SIG-M5 treated with dmso at 0.1 percent for 504 hours (cell line): ENCODE results near the gene ULK1.

Experiments
- DNase-seq: peaks from one replicate; lab custom pipeline; 2025; ENCODE audit not compliant: unreplicated experiment; lab: John Stamatoyannopoulos, UW

The ULK1 gene

DNA sequence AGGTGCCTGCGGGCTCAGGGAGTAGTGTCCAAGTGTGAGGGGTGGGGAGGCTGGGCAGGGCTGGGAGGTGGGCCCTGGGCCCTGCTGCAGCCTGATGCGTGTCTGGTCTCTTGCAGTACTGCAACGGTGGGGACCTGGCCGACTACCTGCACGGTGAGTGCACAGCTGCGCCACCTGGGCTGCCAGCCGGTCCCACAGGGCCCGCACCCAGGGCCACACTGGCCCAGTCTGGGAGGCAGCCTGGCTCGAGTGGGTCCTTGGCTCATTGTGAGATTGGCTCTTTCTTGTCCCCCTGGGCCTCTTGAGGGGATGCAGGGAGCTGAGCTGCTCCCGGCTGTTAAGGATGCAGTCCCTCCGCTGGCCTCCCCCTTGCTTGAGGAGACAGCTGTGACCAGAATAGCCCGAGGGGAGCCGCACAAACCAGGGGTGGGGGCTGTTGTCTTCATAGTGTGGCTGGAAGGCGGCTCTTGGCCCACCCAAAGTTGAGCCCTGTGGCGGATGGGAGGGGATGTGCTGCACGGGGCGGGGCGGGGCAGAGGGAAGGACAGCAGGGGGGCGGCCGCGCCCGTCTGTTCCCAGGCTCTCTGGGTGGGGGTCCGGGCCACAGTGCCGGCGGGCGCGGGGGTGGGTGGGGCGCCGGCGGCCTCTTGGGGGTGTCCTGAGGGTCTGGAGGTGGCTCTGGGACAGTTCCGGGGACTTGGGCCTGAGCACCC is 13.1 kb downstream of the ULK1 start:
- no peak for DNase-seq

DNA sequence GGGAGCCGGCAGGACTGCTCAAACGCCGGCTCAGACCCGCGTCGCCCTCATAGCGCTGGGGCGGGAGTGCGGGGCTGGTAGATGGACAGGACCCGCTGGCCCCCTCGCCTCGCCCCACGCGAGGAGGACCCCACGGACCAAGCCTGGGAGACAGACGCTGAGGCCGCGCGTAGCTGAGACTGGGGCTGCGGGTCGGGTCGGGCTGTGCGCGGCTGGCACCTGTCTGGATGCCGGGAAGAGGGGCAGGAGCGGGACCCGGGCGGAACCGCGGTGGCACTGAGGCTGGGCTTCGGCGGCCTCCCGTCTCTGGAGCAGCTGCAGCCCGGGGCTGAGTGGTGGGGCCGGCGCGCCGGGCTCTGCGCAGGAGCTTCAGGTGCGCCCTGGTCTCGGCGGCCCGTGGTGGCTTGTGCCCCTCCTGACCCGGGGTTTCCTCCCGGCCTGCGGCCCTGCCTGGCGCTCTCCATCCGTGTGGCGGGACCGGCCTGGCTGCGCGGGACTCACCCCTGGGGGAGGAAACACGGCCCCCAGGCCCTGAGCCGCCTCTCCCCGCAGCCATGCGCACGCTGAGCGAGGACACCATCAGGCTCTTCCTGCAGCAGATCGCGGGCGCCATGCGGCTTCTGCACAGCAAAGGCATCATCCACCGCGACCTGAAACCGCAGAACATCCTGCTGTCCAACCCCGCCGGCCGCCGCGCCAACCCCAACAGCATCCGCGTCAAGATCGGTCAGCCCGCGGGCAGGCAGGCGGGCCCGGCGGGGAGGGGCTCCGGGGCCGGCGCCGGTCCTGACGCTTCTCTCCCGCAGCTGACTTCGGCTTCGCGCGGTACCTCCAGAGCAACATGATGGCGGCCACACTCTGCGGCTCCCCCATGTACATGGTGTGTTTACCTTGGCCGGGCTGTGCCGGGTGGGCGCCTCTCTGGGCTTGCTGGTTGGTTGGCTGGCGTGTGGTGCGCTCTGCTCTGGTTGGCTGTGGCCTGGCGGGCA is 14.0 kb downstream of the ULK1 start:
- no peak for DNase-seq

DNA sequence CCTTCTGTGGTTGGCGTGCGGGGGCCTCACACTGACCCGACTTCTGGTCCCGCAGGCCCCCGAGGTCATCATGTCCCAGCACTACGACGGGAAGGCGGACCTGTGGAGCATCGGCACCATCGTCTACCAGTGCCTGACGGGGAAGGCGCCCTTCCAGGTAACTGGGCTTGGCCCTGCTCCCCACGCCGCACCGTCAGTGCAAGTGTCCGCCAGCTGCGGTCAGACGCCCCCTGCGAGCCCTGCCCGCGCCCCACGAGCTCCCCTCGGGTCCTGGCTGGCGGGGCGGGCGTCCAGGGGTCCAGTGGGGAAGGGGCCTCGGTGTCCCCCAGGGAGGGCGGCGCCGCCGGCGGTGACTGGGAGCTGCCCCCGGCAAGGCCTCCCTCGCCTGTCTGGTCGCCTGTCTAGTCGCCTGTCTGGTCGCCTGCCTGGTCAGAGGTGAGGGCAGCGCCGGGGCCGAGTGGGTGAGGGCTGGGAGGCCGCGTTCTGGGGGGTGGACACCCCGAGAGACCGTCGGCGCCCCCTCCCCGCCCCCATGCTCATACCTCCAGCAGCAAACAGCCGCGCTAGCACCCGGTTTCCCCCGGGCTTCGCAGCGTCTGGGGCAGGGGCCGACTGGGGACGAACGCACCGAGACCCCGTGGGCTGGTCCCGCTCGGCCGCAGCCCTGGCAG is 14.8 kb downstream of the ULK1 start:
- no peak for DNase-seq

DNA sequence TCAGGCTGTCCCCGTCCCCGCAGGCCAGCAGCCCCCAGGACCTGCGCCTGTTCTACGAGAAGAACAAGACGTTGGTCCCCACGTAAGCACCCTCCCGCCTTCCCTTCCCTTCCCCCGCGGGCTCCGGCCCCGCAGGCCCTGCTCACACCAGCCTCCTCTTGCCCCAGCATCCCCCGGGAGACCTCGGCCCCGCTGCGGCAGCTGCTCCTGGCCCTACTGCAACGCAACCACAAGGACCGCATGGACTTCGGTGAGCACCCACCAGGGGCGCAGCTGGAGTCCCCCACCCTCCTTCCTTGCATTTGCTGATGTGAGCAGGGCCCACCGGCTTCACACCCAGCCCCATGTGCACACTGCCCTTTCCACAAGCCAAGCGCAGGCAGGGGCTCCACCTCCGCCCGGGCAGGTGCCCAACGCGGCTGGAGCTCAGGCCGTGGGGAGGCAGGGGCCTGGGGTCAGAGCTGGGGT is 15.4 kb downstream of the ULK1 start:
- DNase-seq, result no peak

DNA sequence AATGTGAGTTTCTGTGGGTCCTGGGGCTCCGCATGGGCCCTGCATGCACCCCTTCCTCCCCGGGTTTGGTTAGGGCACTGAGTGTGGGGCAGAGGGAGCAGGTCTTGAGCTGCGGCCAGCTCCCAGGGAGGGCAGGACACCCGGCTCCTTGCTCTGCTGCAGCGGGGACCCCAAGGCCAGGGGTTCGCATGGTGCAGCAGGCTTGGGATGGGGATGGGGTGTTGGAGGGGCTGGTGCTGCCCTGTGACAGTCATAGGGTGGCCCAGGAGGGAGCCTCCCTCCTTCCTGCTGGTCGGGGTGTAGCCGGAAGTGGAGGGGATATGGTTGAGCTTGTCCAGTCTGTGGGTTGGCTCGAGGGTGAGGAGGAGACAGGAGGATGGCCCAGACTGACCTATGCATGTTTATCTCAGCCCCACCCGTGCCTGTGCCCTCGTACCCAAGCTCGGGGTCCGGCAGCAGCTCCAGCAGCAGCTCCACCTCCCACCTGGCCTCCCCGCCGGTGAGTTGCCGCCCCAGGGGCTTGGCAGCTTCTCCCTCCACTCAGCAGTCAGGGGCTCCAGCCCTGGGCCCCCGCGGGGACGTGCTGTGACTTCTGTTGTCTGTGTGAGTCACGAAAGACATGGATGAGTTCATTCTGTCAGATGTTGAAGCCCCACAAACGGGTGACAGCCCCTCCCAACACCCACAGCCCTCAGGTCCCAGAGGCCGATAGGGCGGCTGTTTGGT is 16.0 kb downstream of the ULK1 start:
- no peak for DNase-seq

DNA sequence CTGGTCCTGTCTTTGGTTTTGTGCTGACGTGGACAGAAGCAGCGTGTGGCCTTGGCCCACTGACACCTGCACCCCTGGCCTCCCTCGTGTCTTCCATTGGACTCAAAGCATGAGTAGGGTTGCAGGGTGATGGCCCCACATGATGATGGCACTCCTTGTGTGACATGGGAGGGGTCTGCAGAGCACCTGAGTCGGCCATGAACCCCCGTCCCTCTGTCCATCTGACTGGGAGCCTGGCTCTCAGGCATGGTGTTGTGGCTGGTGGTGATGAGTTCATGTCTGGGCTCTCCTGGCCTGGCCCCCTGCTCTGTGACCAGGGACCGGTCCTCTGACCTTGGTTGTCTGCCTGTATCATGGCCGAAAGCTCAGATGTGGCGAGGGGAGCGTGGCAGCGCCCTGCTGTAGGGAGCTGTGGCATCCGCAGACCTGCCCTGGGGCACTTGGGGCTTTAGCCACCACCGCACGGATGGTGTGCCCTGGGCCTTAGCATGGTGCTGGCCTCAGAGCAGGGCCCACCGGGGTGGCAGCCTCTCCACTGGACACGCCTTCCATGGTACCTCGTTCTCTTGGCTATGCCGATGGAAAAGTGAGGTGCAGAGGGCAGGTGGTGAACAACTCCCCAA is 16.7 kb downstream of the ULK1 start:
- no peak for DNase-seq

DNA sequence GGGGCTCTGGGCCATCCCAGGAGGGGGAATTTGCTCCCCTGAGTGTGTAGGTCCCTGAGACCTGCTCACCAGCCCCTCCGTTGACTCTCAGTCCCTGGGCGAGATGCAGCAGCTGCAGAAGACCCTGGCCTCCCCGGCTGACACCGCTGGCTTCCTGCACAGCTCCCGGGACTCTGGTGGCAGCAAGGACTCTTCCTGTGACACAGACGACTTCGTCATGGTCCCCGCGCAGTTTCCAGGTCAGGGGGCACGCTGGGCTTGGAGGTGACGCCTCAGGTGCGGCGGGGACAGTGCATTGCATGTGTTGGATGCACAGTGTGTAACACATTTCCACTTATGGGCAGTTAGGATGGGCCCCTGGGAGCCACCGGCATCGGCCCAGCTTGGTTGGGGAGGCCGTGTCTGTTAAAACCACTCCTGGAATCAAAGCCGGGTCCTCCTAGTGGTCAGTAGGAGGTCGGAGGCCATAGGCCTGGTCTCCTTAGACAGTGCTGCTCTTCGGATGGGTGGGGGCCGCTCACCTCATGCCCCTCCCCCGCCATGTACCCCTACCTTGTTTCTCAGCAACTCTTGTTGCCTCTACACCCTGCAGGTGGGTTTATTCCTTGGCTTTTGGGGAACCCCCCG is 17.5 kb downstream of the ULK1 start:
- DNase-seq, result no peak

DNA sequence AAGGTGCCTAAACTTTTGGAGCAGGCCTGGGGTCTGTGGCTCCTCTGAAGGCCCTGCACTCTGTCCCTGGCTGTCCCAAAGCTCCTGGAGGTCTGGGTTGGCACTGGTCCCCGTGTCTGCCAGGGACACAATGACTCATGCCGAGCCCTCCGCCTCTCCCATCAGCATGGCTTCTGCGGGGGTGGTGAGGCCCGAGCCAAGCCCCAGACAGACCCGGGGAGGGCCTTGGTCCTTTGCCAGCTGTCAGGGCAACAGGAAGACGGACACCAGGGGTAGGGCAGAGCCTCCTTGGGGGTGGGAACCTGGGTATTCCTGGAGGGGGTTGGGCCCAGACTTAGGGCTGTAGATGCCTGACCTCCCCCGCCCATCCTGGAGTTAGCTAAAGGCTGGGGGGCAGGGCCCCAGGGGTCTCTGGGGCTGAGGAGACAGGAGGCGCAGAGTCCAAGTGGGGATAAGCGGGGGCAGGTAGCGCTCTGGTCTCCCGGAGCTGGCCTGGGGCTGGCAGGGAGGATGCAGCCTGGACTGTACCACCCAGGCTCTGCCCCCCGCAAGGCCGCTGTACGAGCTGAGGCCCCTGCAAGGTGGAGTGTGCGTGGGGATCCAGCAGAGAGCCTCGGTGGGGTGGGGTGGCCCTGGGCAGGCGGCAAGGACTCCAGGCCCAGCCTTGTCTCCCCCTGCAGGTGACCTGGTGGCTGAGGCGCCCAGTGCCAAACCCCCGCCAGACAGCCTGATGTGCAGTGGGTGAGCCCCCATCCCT is 18.3 kb downstream of the ULK1 start:
- DNase-seq, result no peak

DNA sequence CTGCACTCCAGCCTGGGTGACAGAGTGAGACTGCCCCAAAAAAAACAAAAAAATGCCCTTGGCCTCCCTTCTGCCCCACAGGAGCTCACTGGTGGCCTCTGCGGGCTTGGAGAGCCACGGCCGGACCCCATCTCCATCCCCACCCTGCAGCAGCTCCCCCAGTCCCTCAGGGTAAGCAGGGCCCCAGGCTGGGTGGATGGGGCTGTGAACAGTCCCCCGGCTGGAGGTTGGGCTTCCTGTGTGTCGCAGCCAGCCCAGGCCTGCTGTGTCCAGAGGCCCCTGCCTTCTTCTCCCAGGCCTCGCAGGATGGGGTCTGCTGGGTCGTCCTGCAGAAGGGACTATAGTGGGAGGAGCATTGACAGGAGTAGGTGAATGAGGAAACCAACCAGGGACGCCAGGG is 19.2 kb downstream of the ULK1 start:
- no peak for DNase-seq

DNA sequence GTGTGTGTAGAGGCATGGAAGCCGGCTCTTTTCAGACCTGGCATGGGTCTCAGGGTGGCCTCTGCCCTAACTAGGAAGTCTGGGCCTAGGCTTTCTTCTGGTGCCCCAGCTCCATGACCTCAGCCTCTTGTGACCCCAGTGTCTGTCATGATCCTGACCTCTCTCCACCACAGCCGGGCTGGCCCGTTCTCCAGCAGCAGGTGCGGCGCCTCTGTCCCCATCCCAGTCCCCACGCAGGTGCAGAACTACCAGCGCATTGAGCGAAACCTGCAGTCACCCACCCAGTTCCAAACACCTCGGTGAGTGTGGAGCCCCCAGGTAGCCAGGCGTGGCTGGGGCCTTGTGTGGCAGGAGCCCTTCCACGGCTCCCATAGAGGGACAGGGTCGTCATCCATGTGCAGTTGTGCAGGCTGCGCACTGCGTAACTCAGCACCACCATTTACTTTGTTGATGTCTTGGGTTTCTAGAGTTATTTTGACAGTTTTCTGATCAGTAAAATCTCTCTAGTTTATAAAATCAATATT is 19.8 kb downstream of the ULK1 start:
- DNase-seq, result no peak

DNA sequence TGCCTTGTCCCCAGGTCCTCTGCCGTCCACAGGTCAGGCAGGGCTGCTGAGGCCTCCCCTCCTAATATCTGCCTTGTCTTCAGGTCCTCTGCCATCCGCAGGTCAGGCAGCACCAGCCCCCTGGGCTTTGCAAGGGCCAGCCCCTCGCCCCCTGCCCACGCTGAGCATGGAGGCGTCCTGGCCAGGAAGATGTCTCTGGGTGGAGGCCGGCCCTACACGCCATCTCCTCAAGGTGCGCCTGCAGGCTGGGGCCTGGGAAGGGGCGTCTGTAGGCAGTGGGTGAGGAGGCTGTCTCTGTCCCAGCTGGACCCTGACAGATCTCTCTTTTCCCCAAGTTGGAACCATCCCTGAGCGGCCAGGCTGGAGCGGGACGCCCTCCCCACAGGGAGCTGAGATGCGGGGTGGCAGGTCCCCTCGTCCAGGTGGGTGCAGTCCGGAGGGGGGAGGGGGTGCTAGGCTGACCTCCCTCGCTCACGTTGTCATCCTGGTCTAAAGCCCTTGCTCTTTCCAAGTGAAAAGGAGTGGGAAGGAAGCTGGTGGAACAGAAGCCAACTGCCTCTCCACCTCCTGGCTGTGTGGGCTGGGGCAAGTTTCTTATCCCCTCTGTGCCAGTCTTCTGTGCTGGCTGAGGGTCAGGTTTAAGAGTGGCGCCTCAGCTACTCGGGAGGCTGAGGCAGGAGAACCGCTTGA is 20.7 kb downstream of the ULK1 start:
- no peak for DNase-seq

DNA sequence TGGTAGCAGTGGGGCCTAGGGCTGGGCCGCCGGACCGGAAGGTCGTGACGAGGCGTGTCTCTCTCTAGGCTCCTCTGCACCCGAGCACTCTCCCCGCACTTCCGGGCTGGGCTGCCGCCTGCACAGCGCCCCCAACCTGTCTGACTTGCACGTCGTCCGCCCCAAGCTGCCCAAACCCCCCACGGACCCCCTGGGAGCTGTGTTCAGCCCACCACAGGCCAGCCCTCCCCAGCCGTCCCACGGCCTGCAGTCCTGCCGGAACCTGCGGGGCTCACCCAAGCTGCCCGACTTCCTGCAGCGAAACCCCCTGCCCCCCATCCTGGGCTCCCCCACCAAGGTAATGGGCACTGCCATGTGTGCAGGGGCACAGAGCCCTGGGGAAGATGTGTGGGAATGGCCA is 21.4 kb downstream of the ULK1 start:
- no peak for DNase-seq

DNA sequence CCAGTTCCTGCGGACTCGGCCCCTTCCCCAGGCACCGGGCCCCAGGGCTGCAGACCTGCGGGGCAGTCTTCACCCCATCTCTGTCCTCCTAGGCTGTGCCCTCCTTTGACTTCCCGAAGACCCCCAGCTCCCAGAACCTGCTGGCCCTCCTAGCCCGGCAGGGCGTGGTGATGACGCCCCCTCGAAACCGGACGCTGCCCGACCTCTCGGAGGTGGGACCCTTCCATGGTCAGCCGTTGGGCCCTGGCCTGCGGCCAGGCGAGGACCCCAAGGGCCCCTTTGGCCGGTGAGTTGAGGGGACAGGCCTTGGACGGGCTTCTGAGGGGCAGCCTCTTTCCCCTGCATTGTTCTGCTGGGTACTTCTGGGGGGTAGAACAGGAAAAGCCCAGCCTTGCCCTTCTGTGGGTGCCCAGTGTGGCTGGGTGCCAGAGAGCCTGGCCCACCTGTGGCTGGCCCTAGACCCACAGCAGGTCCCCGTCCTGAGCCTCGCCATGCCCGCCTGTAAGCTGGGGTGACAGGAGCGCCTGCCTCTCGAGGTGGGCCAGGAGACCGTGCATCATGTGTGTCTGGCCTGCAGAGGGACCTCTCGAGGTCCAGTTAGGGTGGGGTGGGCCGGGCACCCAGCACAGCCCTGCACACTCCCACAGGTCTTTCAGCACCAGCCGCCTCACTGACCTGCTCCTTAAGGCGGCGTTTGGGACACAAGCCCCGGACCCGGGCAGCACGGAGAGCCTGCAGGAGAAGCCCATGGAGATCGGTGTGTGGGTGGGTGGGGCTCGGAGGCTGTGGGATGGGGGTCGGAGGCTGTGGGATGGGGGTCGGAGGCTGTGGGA is 22.1 kb downstream of the ULK1 start:
- DNase-seq, result no peak

DNA sequence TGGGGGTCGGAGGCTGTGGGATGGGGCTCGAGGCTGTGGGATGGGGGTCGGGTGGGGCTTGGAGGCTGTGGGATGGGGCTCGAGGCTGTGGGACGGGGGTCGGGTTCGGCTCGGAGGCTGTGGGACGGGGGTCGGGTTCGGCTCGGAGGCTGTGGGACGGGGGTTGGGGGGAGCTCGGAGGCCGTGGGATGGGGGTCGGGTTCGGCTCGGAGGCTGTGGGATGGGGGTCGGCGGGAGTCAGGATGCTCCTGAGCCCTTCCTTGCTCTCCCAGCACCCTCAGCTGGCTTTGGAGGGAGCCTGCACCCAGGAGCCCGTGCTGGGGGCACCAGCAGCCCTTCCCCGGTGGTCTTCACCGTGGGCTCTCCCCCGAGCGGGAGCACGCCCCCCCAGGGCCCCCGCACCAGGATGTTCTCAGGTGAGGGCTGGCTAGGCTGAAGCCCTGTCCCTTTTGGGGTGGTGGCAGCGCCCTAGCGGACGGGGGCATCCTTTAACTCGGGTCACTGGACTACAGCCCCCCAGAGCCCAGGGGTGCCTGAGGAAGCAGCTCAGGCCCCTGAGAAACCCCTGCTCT is 22.8 kb downstream of the ULK1 start:
- no peak for DNase-seq

DNA sequence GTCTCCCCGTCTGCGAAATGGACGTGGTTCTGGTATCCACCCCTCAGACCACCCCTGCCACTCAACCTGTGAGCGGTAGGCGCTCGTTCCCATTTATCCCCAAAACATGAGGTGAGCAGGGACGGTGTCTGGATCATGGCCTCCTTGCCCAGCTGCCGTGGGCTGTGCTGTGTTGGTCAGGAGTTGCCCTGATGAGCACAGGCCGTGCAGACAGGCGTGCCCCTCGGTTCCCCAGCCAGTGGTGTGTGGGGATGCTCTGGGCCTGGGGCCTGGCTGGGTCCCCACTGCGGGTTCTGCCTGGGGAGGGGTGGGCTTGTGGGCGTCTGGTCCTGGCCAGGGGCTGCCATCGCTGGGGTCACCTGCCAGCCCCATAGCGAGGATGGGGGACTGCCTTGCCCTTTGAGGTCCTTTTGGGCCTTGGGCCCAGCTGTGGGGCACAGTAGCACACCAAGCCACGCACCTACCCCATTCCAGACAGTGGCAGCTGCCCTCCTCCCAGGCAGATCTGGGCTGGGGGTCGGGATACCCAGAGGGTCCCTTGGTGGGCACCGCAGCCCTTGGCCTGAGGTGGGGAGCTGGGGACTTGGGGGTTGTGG is 23.4 kb downstream of the ULK1 start:
- DNase-seq, result no peak

DNA sequence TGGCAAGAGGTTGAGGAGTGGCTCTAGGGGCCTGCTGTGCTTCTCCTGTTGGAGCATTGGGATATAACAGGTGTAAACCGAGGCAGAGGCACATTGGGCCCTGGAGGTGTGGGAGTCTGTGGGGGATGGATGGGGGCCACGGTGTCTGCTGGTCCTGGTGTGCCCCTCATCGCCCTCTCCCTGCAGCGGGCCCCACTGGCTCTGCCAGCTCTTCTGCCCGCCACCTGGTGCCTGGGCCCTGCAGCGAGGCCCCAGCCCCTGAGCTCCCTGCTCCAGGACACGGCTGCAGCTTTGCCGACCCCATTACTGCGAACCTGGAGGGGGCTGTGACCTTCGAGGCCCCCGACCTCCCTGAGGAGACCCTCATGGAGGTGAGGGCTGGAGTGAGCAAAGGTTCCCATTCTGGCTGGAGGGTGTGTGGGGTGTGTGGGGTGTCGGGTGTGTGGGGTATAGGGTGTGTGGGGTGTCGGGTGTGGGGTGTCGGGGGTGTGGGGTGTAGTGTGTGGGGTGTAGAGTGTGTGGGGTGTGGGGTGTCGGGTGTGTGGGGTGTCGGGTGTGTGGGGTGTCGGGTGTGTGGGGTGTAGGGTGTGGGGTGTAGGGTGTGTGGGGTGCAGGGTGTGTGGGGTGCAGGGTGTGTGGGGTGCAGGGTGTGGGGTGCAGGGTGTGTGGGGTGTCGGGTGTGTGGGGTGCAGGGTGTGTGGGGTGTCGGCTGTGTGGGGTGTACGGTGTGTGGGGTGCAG is 24.1 kb downstream of the ULK1 start:
- DNase-seq, result no peak
